NB4 (cell line): ENCODE data around the gene NAA20.

Experiments
- DNase-seq: peaks from one replicate; pipeline ENCODE4 v3.0.0; 2010; ENCODE audit warnings: low read depth
- H3K4me3 ChIP-seq: one replicate; pipeline ENCODE4 v1.5.1; 2011; ENCODE audit warnings: mild to moderate bottlenecking, low read depth, low read length, moderate library complexity
- CTCF ChIP-seq: IDR thresholded peaks from one replicate; pipeline ENCODE4 v1.5.1; 2012; ENCODE audit warnings: low read depth, low read length
- MYC ChIP-seq: IDR thresholded peaks from 2 replicates; pipeline ENCODE4 v1.6.1; 2011; ENCODE audit warnings: low read depth, low read length
- POLR2A ChIP-seq: IDR thresholded peaks from 2 replicates; pipeline ENCODE4 v1.6.1; 2011; ENCODE audit warnings: mild to moderate bottlenecking; ENCODE audit not compliant: insufficient read length; ENCODE audit errors: extremely low read depth
- TF ChIP-seq, protein P1 (sequence below): IDR thresholded peaks from 2 replicates; pipeline ENCODE4 v1.6.1; 2011; ENCODE audit warnings: low read depth, low read length

NAA20 gene

DNA sequence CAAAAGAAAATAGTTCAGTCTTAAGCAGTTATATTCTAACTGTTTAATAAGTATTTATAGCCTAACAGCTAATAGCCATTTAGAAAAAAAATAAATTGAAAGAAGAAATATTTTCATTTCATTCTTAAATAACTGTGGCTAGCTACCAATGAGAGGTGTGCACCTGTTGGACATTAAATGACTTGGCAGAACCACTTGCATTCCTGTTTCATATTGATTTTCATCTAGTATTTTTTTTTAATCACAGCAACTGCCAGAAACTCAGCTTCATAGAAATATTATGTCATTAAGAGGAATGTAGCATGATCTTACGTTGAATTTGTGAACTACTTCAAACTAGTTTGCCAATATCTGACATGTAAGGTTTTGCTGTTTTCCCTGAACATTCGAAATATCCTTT, 10.1 kb downstream of the NAA20 start:
- TF ChIP-seq POLR2A (no peak), MYC (no peak), CTCF (no peak)
- TF ChIP-seq, protein P1, sequence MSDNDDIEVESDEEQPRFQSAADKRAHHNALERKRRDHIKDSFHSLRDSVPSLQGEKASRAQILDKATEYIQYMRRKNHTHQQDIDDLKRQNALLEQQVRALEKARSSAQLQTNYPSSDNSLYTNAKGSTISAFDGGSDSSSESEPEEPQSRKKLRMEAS = no peak
- no peak for DNase-seq
- H3K4me3 ChIP-seq = no peak overlapping the region

- TF ChIP-seq POLR2A (no peak), CTCF (no peak), MYC (no peak)
- TF ChIP-seq, protein P1 = no peak
- no peak overlapping the region for H3K4me3 ChIP-seq
- no peak for DNase-seq
These were observed 14.6 kb downstream of the NAA20 start for GRCh38 chr20:20031790-20032189.

GRCh38 chr20:20034486-20034885, 17.3 kb downstream of the NAA20 start:
- no peak overlapping the region for H3K4me3 ChIP-seq
- TF ChIP-seq, protein P1 = no peak
- TF ChIP-seq POLR2A (no peak), MYC (no peak), CTCF (no peak)
- no peak for DNase-seq

- DNase-seq = no peak
- TF ChIP-seq, protein P1 = no peak
- TF ChIP-seq POLR2A (no peak), MYC (no peak), CTCF (no peak)
- no peak overlapping the region for H3K4me3 ChIP-seq
These were observed 19.6 kb downstream of the NAA20 start for GRCh38 chr20:20036756-20037155.

- DNase-seq = no peak
- TF ChIP-seq MYC = no peak
- TF ChIP-seq, protein P1 = no peak
- no peak for TF ChIP-seq POLR2A
- TF ChIP-seq CTCF = no peak
- no peak overlapping the region for H3K4me3 ChIP-seq
These were observed 20.8 kb downstream of the NAA20 start for GRCh38 chr20:20037960-20038359.

DNA sequence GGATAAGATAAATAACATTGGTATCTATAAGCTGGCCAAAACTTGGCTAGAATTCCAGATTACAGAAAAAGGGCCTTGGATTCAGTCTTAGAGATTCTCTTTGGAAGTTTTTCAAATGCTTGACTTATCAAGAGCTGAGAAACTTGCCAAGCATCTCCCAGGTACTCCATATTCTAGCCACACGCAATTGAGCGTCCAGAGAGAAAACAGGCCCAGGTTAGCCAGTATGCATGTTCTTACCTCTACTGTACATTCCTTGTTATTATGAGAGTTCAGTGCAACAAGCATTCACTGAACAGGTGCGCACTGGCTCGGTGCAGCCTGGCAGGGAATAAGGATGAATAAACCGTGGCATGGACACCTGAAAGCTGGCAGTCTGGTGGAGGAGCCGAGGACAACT, 21.4 kb downstream of the NAA20 start:
- no peak for DNase-seq
- no peak overlapping the region for H3K4me3 ChIP-seq
- TF ChIP-seq MYC (no peak), POLR2A (no peak), CTCF (no peak)
- TF ChIP-seq, protein P1 = no peak
